Vagina (tissue), 2 donors: ENCODE data around the gene GNAQ.

Experiments
- POLR2A ChIP-seq, 2 donors: fragments of 450-650 bp; IDR thresholded peaks; one replicate each; pipeline ENCODE4 v1.6.1; 2017; ENCODE audit warnings: antibody characterized with exemption in 2 of 2, mild to moderate bottlenecking in 2 of 2, moderate library complexity in 2 of 2
- POLR2AphosphoS5 ChIP-seq, 2 donors: sonication (generic); formaldehyde crosslinking; IDR thresholded peaks; one replicate each; pipeline ENCODE4 v1.9.0; 2017; ENCODE audit warnings: antibody characterized with exemption in 2 of 2, mild to moderate bottlenecking in 2 of 2, low read depth in 1 of 2; ENCODE audit not compliant: insufficient read depth in 1 of 2
- TF ChIP-seq, protein P1 (sequence below), 3 experiments: fragments of 450-650 bp in 2 of 3; fragments of 200-600 bp in 1 of 3; sonication (generic) in 1 of 3; IDR thresholded peaks; one replicate each; pipeline ENCODE4 v1.5.1; 2017 to 2019; ENCODE audit warnings: antibody characterized with exemption in 3 of 3, mild to moderate bottlenecking in 2 of 3, moderate library complexity in 2 of 3

DNA sequence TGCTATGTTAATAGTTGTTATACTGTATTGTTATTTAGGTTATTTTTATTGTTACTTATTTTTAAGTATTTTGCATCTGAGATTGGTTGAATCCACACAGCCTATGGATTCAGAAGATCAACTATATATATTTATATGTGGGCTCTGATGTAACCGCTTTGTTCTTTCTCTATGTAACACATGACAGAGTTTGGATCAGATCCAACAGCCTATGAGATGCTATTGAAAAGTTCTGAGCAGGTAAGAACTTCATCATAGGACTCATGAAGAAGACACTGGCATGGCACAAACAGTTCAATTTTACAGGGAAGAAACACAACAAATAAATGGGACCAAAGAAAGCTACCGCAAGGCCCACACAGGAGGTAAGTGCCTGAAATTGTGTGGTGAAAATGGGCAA lies 93.4 kb downstream of the GNAQ start:
- TF ChIP-seq, protein P1, sequence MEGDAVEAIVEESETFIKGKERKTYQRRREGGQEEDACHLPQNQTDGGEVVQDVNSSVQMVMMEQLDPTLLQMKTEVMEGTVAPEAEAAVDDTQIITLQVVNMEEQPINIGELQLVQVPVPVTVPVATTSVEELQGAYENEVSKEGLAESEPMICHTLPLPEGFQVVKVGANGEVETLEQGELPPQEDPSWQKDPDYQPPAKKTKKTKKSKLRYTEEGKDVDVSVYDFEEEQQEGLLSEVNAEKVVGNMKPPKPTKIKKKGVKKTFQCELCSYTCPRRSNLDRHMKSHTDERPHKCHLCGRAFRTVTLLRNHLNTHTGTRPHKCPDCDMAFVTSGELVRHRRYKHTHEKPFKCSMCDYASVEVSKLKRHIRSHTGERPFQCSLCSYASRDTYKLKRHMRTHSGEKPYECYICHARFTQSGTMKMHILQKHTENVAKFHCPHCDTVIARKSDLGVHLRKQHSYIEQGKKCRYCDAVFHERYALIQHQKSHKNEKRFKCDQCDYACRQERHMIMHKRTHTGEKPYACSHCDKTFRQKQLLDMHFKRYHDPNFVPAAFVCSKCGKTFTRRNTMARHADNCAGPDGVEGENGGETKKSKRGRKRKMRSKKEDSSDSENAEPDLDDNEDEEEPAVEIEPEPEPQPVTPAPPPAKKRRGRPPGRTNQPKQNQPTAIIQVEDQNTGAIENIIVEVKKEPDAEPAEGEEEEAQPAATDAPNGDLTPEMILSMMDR (IDR thresholded peaks at IDR 0.05): no peak
- TF ChIP-seq POLR2A (IDR thresholded peaks at IDR 0.05) (no peak), POLR2AphosphoS5 (IDR thresholded peaks at IDR 0.05; ENCODE audit: insufficient read depth in 1 of 2, low read depth in 1 of 2) (no peak)
